ENCODE results near the gene TMC6. TPM values are rescaled to one million over a fixed set of nuclear protein-coding genes. Genes with fewer than 3 reads are reported as not detected.

Gene TMC6
- total RNA-seq, 2 experiments from 2014 or later: 124 to 258 TPM

DNA sequence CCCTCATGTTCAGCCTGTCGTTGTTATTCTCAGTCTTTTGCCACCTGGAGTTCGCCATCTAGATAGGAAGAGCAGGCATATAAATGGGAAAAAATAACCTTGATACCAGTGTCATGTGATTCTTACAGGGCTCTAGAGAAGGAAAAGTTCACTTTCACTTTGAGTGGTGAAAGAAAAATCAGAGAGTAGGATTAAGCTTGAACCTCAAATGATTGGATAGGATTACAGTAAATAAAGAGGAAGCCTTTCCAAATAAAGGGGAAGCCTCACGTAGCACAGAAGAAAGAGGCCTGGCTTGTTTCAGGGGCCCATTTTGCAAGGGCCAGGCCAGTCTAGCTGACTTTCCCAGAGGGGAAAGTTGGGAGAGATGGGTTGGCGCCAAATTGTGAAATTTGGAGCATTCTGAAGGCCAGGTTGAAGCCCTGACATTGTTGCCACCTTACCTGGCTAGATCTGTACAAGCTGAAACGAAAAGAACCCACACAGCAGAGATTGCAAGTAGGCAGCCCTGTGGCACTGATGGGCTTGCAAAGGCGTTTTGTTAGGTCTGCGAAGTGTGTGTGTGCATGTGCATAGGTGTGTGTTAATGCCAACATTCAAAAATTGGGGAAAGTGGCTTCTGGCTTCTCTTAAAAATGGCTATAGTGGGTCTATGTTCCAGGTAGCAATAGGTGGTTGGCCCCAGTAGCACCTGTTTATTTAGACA lies 38.8 kb downstream of the TMC6 start:
- no peak overlapping the region for H3K4me2 ChIP-seq (ENCODE audit: low read length)
- no peaks in the 10 kb centered on the region for H4K20me1 ChIP-seq (ENCODE audit: insufficient read depth, low read length)
- peaks cover 65% of the 10 kb centered on the region for H3K36me3 ChIP-seq (ENCODE audit: insufficient read depth, low read length)
- no peak for TF ChIP-seq EZH2phosphoT487 (IDR thresholded peaks at IDR 0.05; ENCODE audit: borderline replicate concordance, low read depth, low read length)
- TF ChIP-seq, protein P1, sequence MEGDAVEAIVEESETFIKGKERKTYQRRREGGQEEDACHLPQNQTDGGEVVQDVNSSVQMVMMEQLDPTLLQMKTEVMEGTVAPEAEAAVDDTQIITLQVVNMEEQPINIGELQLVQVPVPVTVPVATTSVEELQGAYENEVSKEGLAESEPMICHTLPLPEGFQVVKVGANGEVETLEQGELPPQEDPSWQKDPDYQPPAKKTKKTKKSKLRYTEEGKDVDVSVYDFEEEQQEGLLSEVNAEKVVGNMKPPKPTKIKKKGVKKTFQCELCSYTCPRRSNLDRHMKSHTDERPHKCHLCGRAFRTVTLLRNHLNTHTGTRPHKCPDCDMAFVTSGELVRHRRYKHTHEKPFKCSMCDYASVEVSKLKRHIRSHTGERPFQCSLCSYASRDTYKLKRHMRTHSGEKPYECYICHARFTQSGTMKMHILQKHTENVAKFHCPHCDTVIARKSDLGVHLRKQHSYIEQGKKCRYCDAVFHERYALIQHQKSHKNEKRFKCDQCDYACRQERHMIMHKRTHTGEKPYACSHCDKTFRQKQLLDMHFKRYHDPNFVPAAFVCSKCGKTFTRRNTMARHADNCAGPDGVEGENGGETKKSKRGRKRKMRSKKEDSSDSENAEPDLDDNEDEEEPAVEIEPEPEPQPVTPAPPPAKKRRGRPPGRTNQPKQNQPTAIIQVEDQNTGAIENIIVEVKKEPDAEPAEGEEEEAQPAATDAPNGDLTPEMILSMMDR (conservative IDR thresholded peaks at IDR 0.05; ENCODE audit: low read length): no peak
- ChIA-PET POLR2A (interaction anchor here (1.0 kb wide), 1 partner anchor 23 kb away, joined by 3 read pairs; no protein-coding TSS in a partner anchor), CTCF (ENCODE audit: unreplicated experiment) (no interaction called here)
- BruUV-seq (replicated peaks): no TSS peak
- no peaks in the 10 kb centered on the region for H3K79me2 ChIP-seq (ENCODE audit: insufficient read depth, low read depth, low read length)
- H3K9me3 ChIP-seq (ENCODE audit: low read length): no peaks in the 10 kb centered on the region
- H3K4me3 ChIP-seq (ENCODE audit: low read depth, low read length, poor library complexity, severe bottlenecking): no peak overlapping the region
- H2AFZ ChIP-seq (ENCODE audit: low read length): no peak overlapping the region
- no peak for DNase-seq (ENCODE audit: low spot score)
- H3K9me2 ChIP-seq (ENCODE audit: insufficient read depth, low read length): no peaks in the 10 kb centered on the region
- intact Hi-C loops (cut with micrococcal nuclease; ENCODE audit: unreplicated experiment): no loop called here
- H3K27ac ChIP-seq (ENCODE audit: low read depth, low read length, poor library complexity, severe bottlenecking): no peak overlapping the region
- H3K4me1 ChIP-seq (ENCODE audit: insufficient read depth, low read length, poor library complexity, severe bottlenecking): no peaks in the 10 kb centered on the region

GRCh38 chr17:78088529-78088928 lies 40.0 kb downstream of the TMC6 start:
- Histone ChIP-seq H3K9me3 (ENCODE audit: low read length) (no peaks in the 10 kb centered on the region), H3K4me2 (ENCODE audit: low read length) (no peak overlapping the region), H3K9me2 (ENCODE audit: insufficient read depth, low read length) (no peaks in the 10 kb centered on the region), H2AFZ (ENCODE audit: low read length) (no peak overlapping the region), H4K20me1 (ENCODE audit: insufficient read depth, low read length) (no peaks in the 10 kb centered on the region), H3K36me3 (ENCODE audit: insufficient read depth, low read length) (peaks cover 54% of the 10 kb centered on the region), H3K4me1 (ENCODE audit: insufficient read depth, low read length, poor library complexity, severe bottlenecking) (no peaks in the 10 kb centered on the region), H3K79me2 (ENCODE audit: insufficient read depth, low read depth, low read length) (no peaks in the 10 kb centered on the region), H3K4me3 (ENCODE audit: low read depth, low read length, poor library complexity, severe bottlenecking) (no peak overlapping the region), H3K27ac (ENCODE audit: low read depth, low read length, poor library complexity, severe bottlenecking) (no peak overlapping the region)
- intact Hi-C loops (cut with micrococcal nuclease; ENCODE audit: unreplicated experiment): no loop called here
- POLR2A ChIA-PET: interaction anchor here (0.6 to 0.7 kb wide), 3 partner anchors 12 to 67 kb away, joined by 3 read pairs; no protein-coding TSS in a partner anchor
- no TSS peak for BruUV-seq (replicated peaks)
- TF ChIP-seq, protein P1 (conservative IDR thresholded peaks at IDR 0.05; ENCODE audit: low read length): no peak
- TF ChIP-seq EZH2phosphoT487 (IDR thresholded peaks at IDR 0.05; ENCODE audit: borderline replicate concordance, low read depth, low read length): no peak
- CTCF ChIA-PET (ENCODE audit: unreplicated experiment): no interaction called here
- DNase-seq (ENCODE audit: low spot score): no peak

DNA sequence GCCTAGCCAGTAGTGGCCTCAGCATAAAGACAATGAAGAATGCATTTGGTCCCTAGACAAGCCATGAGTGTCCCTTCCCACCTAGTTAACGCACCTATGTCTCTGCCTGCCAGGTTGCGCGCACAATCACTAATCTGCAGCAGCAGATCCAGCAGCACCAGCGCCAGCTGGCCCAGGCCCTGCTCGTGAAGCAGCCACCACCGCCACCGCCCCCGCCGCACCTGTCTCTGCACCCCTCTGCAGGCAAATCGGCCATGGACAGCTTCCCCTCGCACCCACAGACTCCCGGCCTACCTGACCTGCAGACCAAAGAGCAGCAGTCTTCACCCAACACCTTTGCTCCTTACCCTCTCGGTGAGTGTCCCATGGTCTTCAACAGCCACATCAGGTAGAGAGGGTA lies 41.8 kb downstream of the TMC6 start:
- Histone ChIP-seq H3K9me2 (ENCODE audit: insufficient read depth, low read length) (no peaks in the 10 kb centered on the region), H3K36me3 (ENCODE audit: insufficient read depth, low read length) (peaks cover 38% of the 10 kb centered on the region), H3K79me2 (ENCODE audit: insufficient read depth, low read depth, low read length) (no peaks in the 10 kb centered on the region), H3K9me3 (ENCODE audit: low read length) (no peaks in the 10 kb centered on the region), H4K20me1 (ENCODE audit: insufficient read depth, low read length) (no peaks in the 10 kb centered on the region), H3K4me1 (ENCODE audit: insufficient read depth, low read length, poor library complexity, severe bottlenecking) (no peaks in the 10 kb centered on the region), H3K27ac (ENCODE audit: low read depth, low read length, poor library complexity, severe bottlenecking) (no peak overlapping the region), H3K4me2 (ENCODE audit: low read length) (no peak overlapping the region), H3K4me3 (ENCODE audit: low read depth, low read length, poor library complexity, severe bottlenecking) (no peak overlapping the region), H2AFZ (ENCODE audit: low read length) (no peak overlapping the region)
- ChIA-PET POLR2A (interaction anchor here (0.6 to 0.7 kb wide), 4 partner anchors 44 to 1832 kb away, joined by 3 to 4 read pairs (median 3); partner anchors contain the start of genes TMC8 and TNRC6C), CTCF (ENCODE audit: unreplicated experiment) (no interaction called here)
- TF ChIP-seq, protein P1 (conservative IDR thresholded peaks at IDR 0.05; ENCODE audit: low read length): no peak
- TF ChIP-seq EZH2phosphoT487 (IDR thresholded peaks at IDR 0.05; ENCODE audit: borderline replicate concordance, low read depth, low read length): no peak
- no peak for DNase-seq (ENCODE audit: low spot score)
- BruUV-seq (replicated peaks): no TSS peak
- intact Hi-C loops (cut with micrococcal nuclease; ENCODE audit: unreplicated experiment): no loop called here

Data from OCI-LY7 (cell line).